K562 (cell line): ENCODE results near the gene GDF15. TPM values are rescaled to one million over a fixed set of nuclear protein-coding genes. Genes with fewer than 3 reads are reported as not detected.

ENCODE experiments used
- FOXK2 ChIP-seq, 2 experiments: fragments of 450-650 bp; IDR thresholded peaks in 1 of 2; conservative IDR thresholded peaks in 1 of 2; 2 replicates each; pipeline ENCODE4 v1.6.1; 2016; ENCODE audit warnings: low read depth in 2 of 2, mild to moderate bottlenecking in 1 of 2
- HIVEP1 ChIP-seq: fragments of 250-450 bp; sonication (Bioruptor Pico); IDR thresholded peaks from 2 replicates; pipeline ENCODE4 v1.4.0; 2020; ENCODE audit warnings: mild to moderate bottlenecking
- IFI16 ChIP-seq: fragments of 250-450 bp; sonication (Bioruptor Pico); IDR thresholded peaks from 2 replicates; pipeline ENCODE4 v2.1.2; 2022; ENCODE audit warnings: mild to moderate bottlenecking, inconsistent platforms
- NR1H2 ChIP-seq: sonication (generic); formaldehyde crosslinking; IDR thresholded peaks from 2 replicates; pipeline ENCODE4 v1.4.0; 2020; ENCODE audit warnings: mild to moderate bottlenecking, missing genetic modification reagents
- NR4A1 ChIP-seq, 2 experiments: fragments of 250-450 bp in 1 of 2; fragments of 450-650 bp in 1 of 2; sonication (Bioruptor Pico) in 1 of 2; IDR thresholded peaks; 2 replicates each; pipeline versions ENCODE4 v1.4.0 to v1.6.1; 2016 to 2020; ENCODE audit warnings: mild to moderate bottlenecking in 2 of 2, missing compliant biosample characterization in 1 of 2, missing genetic modification characterization in 1 of 2, moderate library complexity in 1 of 2
- POLR2A ChIP-seq: fragments of 450-650 bp; conservative IDR thresholded peaks from 2 replicates; pipeline ENCODE4 v1.6.1; 2016
- RBFOX2 ChIP-seq: fragments of 200-400 bp; formaldehyde crosslinking; IDR thresholded peaks from 2 replicates; pipeline ENCODE4 v1.6.1; 2017; ENCODE audit warnings: low read depth, mild to moderate bottlenecking, low read length, moderate library complexity
- SOX6 ChIP-seq: fragments of 450-650 bp; IDR thresholded peaks from 2 replicates; pipeline ENCODE4 v1.6.1; 2014; ENCODE audit warnings: mild to moderate bottlenecking
- SRSF1 ChIP-seq: fragments of 200-400 bp; formaldehyde crosslinking; IDR thresholded peaks from 2 replicates; pipeline ENCODE4 v1.6.1; 2017; ENCODE audit warnings: mild to moderate bottlenecking, low read depth, low read length, moderate library complexity
- THRAP3 ChIP-seq: fragments of 450-650 bp; IDR thresholded peaks from 2 replicates; pipeline ENCODE4 v1.6.1; 2016; ENCODE audit warnings: mild to moderate bottlenecking, inconsistent platforms, borderline replicate concordance
- XRCC4 ChIP-seq: IDR thresholded peaks from one replicate; pipeline ENCODE4 v1.6.1; 2011; ENCODE audit not compliant: insufficient read depth, insufficient read length; ENCODE audit errors: extremely low read depth
- ZBTB17 ChIP-seq: fragments of 450-650 bp; formaldehyde crosslinking; IDR thresholded peaks from 2 replicates; pipeline ENCODE4 v1.4.0; 2020; ENCODE audit warnings: mild to moderate bottlenecking
- ZNF124 ChIP-seq: sonication (generic); formaldehyde crosslinking; IDR thresholded peaks from 2 replicates; pipeline ENCODE4 v1.8.1; 2022; ENCODE audit warnings: missing genetic modification reagents
- ZNF184 ChIP-seq: sonication (generic); formaldehyde crosslinking; IDR thresholded peaks from 2 replicates; pipeline ENCODE4 v1.5.0; 2020; ENCODE audit warnings: missing genetic modification reagents
- ZNF212 ChIP-seq: fragments of 450-650 bp; formaldehyde crosslinking; IDR thresholded peaks from 2 replicates; pipeline ENCODE4 v1.4.0; 2020; ENCODE audit warnings: mild to moderate bottlenecking
- ZNF324 ChIP-seq: fragments of 250-450 bp; sonication (Bioruptor Pico); IDR thresholded peaks from 2 replicates; pipeline ENCODE4 v1.4.0; 2020; ENCODE audit warnings: mild to moderate bottlenecking
- ZNF780A ChIP-seq: fragments of 250-450 bp; sonication (Bioruptor Pico); IDR thresholded peaks from 2 replicates; pipeline ENCODE4 v1.5.0; 2021; ENCODE audit warnings: mild to moderate bottlenecking
- polyA plus RNA-seq, 8 experiments: library from polyadenylated mRNA; depleted of rRNA in 4 of 8; stranded (reverse) in 5 of 8; unstranded in 3 of 8; fragments of >200 nt; fragmentation: Nextera tagmentation in 2 of 8; fragmentation: Illumina TruSeq in 1 of 8; extraction: Ambion mirVana in 2 of 8; extraction: Trizol in 1 of 8; gene quantifications; 2 replicates each; pipeline versions ENCODE4 v1.2.1 to v1.2.3, GENCODE V29; 2011 to 2014; ENCODE audit warnings: inconsistent platforms in 1 of 8, missing spikeins in 1 of 8
- total RNA-seq, 7 experiments: library from RNA; depleted of rRNA in 6 of 7; stranded (reverse); fragments of >200 nt in 6 of 7; fragmentation: Illumina TruSeq in 2 of 7; extraction: Trizol in 2 of 7; gene quantifications; 2 replicates each; pipeline versions ENCODE4 v1.2.1 to v1.2.3, GENCODE V29; 2011 to 2021; ENCODE audit warnings: low replicate concordance in 1 of 7
- TF ChIP-seq, protein P1 (sequence below): fragments of 250-450 bp; sonication (Bioruptor Pico); IDR thresholded peaks from 2 replicates; pipeline ENCODE4 v1.5.0; 2020; ENCODE audit warnings: mild to moderate bottlenecking
- TF ChIP-seq, protein P2 (sequence below): IDR thresholded peaks from 2 replicates; pipeline ENCODE4 v1.6.1; 2011; ENCODE audit warnings: borderline replicate concordance, low read depth, mild to moderate bottlenecking, moderate library complexity, low read length; ENCODE audit not compliant: insufficient read depth, poor library complexity, severe bottlenecking
- TF ChIP-seq, protein P3 (sequence below): sonication (generic); formaldehyde crosslinking; IDR thresholded peaks from 2 replicates; pipeline ENCODE4 v1.8.0; 2022; ENCODE audit warnings: mild to moderate bottlenecking, low read depth, missing genetic modification reagents
- TF ChIP-seq, protein P4 (sequence below): sonication (generic); formaldehyde crosslinking; IDR thresholded peaks from 2 replicates; pipeline ENCODE4 v1.8.0; 2022; ENCODE audit warnings: mild to moderate bottlenecking, missing genetic modification reagents, borderline replicate concordance

GDF15 gene
- total and polyA plus RNA-seq, 9 of the 15 experiments (the other 6 are each of a cell fraction or from before 2014, with no cell fraction given) = 2.3 to 82.4 (median 12.5) TPM

DNA sequence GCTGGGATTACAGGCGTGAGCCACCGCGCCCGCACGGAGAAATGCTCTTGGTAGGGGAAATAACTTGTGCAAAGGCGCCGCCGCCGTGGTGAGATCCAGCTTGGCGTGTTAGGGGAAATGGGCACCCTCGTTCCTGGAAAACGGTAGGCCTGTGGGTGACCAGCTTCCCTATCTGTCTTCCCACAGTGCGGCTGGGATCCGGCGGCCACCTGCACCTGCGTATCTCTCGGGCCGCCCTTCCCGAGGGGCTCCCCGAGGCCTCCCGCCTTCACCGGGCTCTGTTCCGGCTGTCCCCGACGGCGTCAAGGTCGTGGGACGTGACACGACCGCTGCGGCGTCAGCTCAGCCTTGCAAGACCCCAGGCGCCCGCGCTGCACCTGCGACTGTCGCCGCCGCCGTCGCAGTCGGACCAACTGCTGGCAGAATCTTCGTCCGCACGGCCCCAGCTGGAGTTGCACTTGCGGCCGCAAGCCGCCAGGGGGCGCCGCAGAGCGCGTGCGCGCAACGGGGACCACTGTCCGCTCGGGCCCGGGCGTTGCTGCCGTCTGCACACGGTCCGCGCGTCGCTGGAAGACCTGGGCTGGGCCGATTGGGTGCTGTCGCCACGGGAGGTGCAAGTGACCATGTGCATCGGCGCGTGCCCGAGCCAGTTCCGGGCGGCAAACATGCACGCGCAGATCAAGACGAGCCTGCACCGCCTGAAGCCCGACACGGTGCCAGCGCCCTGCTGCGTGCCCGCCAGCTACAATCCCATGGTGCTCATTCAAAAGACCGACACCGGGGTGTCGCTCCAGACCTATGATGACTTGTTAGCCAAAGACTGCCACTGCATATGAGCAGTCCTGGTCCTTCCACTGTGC, 2.4 kb downstream of the GDF15 start (continued):
- no peak for TF ChIP-seq ZNF212 (CRISPR knock-in tag)
- no peak for TF ChIP-seq IFI16 (CRISPR knock-in tag)
- no peak for TF ChIP-seq ZNF780A
- TF ChIP-seq, protein P1, sequence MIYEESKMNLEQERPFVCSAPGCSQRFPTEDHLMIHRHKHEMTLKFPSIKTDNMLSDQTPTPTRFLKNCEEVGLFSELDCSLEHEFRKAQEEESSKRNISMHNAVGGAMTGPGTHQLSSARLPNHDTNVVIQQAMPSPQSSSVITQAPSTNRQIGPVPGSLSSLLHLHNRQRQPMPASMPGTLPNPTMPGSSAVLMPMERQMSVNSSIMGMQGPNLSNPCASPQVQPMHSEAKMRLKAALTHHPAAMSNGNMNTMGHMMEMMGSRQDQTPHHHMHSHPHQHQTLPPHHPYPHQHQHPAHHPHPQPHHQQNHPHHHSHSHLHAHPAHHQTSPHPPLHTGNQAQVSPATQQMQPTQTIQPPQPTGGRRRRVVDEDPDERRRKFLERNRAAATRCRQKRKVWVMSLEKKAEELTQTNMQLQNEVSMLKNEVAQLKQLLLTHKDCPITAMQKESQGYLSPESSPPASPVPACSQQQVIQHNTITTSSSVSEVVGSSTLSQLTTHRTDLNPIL (CRISPR knock-in tag) = no peak
- TF ChIP-seq ZNF324 (CRISPR knock-in tag) = no peak
- TF ChIP-seq ZNF184 (CRISPR knock-in tag) = no peak
- TF ChIP-seq XRCC4 = no peak
- TF ChIP-seq RBFOX2 = peak; percentile 95
- TF ChIP-seq SRSF1 = peak; percentile 69; the same call in 1 of the 2 replicates
- peak; percentile 64 for TF ChIP-seq POLR2A
- TF ChIP-seq, protein P2, sequence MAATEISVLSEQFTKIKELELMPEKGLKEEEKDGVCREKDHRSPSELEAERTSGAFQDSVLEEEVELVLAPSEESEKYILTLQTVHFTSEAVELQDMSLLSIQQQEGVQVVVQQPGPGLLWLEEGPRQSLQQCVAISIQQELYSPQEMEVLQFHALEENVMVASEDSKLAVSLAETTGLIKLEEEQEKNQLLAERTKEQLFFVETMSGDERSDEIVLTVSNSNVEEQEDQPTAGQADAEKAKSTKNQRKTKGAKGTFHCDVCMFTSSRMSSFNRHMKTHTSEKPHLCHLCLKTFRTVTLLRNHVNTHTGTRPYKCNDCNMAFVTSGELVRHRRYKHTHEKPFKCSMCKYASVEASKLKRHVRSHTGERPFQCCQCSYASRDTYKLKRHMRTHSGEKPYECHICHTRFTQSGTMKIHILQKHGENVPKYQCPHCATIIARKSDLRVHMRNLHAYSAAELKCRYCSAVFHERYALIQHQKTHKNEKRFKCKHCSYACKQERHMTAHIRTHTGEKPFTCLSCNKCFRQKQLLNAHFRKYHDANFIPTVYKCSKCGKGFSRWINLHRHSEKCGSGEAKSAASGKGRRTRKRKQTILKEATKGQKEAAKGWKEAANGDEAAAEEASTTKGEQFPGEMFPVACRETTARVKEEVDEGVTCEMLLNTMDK = peak; percentile 98
- no peak for TF ChIP-seq NR1H2 (CRISPR knock-in tag)
- peak; percentile 66 for TF ChIP-seq SOX6
- no peak for TF ChIP-seq HIVEP1
- TF ChIP-seq, protein P3, sequence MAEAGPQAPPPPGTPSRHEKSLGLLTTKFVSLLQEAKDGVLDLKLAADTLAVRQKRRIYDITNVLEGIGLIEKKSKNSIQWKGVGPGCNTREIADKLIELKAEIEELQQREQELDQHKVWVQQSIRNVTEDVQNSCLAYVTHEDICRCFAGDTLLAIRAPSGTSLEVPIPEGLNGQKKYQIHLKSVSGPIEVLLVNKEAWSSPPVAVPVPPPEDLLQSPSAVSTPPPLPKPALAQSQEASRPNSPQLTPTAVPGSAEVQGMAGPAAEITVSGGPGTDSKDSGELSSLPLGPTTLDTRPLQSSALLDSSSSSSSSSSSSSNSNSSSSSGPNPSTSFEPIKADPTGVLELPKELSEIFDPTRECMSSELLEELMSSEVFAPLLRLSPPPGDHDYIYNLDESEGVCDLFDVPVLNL (CRISPR knock-in tag) = peak; percentile 73
- TF ChIP-seq ZNF124 = peak; percentile 92; the same call in 1 of the 2 replicates
- peak; percentile 91 for TF ChIP-seq ZBTB17 (CRISPR knock-in tag)
- TF ChIP-seq, protein P4, sequence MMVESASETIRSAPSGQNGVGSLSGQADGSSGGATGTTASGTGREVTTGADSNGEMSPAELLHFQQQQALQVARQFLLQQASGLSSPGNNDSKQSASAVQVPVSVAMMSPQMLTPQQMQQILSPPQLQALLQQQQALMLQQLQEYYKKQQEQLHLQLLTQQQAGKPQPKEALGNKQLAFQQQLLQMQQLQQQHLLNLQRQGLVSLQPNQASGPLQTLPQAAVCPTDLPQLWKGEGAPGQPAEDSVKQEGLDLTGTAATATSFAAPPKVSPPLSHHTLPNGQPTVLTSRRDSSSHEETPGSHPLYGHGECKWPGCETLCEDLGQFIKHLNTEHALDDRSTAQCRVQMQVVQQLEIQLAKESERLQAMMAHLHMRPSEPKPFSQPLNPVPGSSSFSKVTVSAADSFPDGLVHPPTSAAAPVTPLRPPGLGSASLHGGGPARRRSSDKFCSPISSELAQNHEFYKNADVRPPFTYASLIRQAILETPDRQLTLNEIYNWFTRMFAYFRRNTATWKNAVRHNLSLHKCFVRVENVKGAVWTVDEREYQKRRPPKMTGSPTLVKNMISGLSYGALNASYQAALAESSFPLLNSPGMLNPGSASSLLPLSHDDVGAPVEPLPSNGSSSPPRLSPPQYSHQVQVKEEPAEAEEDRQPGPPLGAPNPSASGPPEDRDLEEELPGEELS (CRISPR knock-in tag) = peak; percentile 95
- 0 out of 4 replicates have a peak, but pooled peaks have one; percentile 17 to 27 for TF ChIP-seq FOXK2 (conservative IDR thresholded peaks at IDR 0.05 in 1 of 2, IDR thresholded peaks at IDR 0.05 in 1 of 2; ENCODE audit: low read depth in 2 of 2)
- TF ChIP-seq THRAP3 = no peak
- TF ChIP-seq NR4A1 (CRISPR knock-in tag; IDR thresholded peaks at IDR 0.05) = no peak
- TF ChIP-seq NR4A1 (tag; IDR thresholded peaks at IDR 0.05) = peak; percentile 57; the same call in 1 of the 2 replicates
